Smooth muscle cell (in vitro differentiated cells): ENCODE measurements around the gene NFX1. TPM values are rescaled to one million over a fixed set of nuclear protein-coding genes. Genes with fewer than 3 reads are reported as not detected.

ENCODE experiments used
- DNase-seq: peaks from one replicate; lab custom pipeline; 2025; ENCODE audit not compliant: unreplicated experiment; lab: John Stamatoyannopoulos, UW
- H2AFZ ChIP-seq: fragments of 200-600 bp; sonication (generic); 2 replicates; pipeline ENCODE4 v1.6.0; 2016; ENCODE audit warnings: antibody characterized with exemption, low read depth, mild to moderate bottlenecking
- H3F3A ChIP-seq: fragments of 200-600 bp; sonication (generic); 2 replicates; pipeline ENCODE4 v1.6.0; 2017; ENCODE audit warnings: antibody characterized with exemption, low read depth
- H3K27ac ChIP-seq: fragments of 200-600 bp; sonication (generic); 2 replicates; pipeline ENCODE4 v1.5.1; 2016; ENCODE audit warnings: low read depth, mild to moderate bottlenecking
- H3K27me3 ChIP-seq: fragments of 200-600 bp; sonication (generic); 2 replicates; pipeline ENCODE4 v1.6.1; 2016; ENCODE audit warnings: low read depth, mild to moderate bottlenecking
- H3K36me3 ChIP-seq: fragments of 200-600 bp; sonication (generic); 2 replicates; pipeline ENCODE4 v1.5.1; 2016; ENCODE audit warnings: low read depth
- H3K4me1 ChIP-seq: fragments of 200-600 bp; sonication (generic); 2 replicates; pipeline ENCODE4 v1.5.1; 2016; ENCODE audit warnings: low read depth
- H3K4me2 ChIP-seq: fragments of 200-600 bp; sonication (generic); 2 replicates; pipeline ENCODE4 v1.6.0; 2016; ENCODE audit warnings: mild to moderate bottlenecking
- H3K4me3 ChIP-seq: fragments of 200-600 bp; sonication (generic); 2 replicates; pipeline ENCODE4 v1.5.1; 2016; ENCODE audit warnings: mild to moderate bottlenecking
- H3K79me2 ChIP-seq: fragments of 200-600 bp; sonication (generic); 2 replicates; pipeline ENCODE4 v1.6.0; 2016; ENCODE audit warnings: low read depth, mild to moderate bottlenecking
- H3K9ac ChIP-seq: fragments of 200-600 bp; sonication (generic); 2 replicates; pipeline ENCODE4 v1.6.0; 2016; ENCODE audit warnings: low read depth
- H3K9me3 ChIP-seq: fragments of 200-600 bp; sonication (generic); replicated peaks from 2 replicates; pipeline ENCODE4 v1.5.1; 2016; ENCODE audit warnings: low read depth
- H4K20me1 ChIP-seq: fragments of 200-600 bp; sonication (generic); 2 replicates; pipeline ENCODE4 v1.6.0; 2016; ENCODE audit warnings: low read depth
- WGBS: methylation state at CpG from one replicate; pipeline ENCODE4 v1.1.7; 2016; ENCODE audit warnings: low lambda C conversion rate; 5-methylcytosine and 5-hydroxymethylcytosine counted together
- polyA plus RNA-seq: library from polyadenylated mRNA; unstranded; fragments of >200 nt; fragmentation: Nextera tagmentation; extraction: Ambion mirVana; gene quantifications from 2 replicates; pipeline ENCODE4 v1.2.1, GENCODE V29; 2016
- total RNA-seq: library from RNA; depleted of rRNA; stranded (reverse); fragments of >200 nt; gene quantifications from 2 replicates; pipeline ENCODE4 v1.2.3, GENCODE V29; 2014
- TF ChIP-seq, protein P1 (sequence below): fragments of 200-600 bp; sonication (generic); IDR thresholded peaks from 2 replicates; pipeline ENCODE4 v1.5.1; 2017; ENCODE audit warnings: borderline replicate concordance, mild to moderate bottlenecking, antibody characterized with exemption; ENCODE audit not compliant: insufficient read depth, poor library complexity, severe bottlenecking

NFX1 gene
- total and polyA plus RNA-seq, 2 experiments from 2014 or later, result 19.3 to 22.8 TPM

DNA sequence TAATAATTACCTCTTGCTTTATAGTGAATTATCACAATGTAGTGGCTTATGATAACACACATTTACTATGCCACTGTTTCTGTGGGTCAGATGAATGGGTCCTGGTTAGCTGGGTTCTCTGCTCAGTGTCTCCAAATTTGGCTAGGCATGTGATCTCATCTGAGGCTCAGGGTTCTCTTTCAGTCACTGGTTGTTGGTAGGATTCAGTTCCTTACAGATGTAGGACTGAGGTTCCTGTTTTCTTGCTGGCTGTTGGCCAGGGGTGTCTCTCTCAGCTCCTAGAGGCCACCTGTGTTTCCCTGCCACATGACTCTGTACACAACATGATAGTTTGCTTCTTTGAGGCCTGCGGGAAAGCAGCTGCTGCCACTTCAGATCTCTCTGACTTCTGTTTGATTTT is 7.1 kb downstream of the NFX1 start:
- TF ChIP-seq, protein P1, sequence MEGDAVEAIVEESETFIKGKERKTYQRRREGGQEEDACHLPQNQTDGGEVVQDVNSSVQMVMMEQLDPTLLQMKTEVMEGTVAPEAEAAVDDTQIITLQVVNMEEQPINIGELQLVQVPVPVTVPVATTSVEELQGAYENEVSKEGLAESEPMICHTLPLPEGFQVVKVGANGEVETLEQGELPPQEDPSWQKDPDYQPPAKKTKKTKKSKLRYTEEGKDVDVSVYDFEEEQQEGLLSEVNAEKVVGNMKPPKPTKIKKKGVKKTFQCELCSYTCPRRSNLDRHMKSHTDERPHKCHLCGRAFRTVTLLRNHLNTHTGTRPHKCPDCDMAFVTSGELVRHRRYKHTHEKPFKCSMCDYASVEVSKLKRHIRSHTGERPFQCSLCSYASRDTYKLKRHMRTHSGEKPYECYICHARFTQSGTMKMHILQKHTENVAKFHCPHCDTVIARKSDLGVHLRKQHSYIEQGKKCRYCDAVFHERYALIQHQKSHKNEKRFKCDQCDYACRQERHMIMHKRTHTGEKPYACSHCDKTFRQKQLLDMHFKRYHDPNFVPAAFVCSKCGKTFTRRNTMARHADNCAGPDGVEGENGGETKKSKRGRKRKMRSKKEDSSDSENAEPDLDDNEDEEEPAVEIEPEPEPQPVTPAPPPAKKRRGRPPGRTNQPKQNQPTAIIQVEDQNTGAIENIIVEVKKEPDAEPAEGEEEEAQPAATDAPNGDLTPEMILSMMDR, result no peak
- Histone ChIP-seq H2AFZ (no peak overlapping the region), H3K4me1 (no peaks in the 10 kb centered on the region), H3K79me2 (peaks cover 73% of the 10 kb centered on the region), H3K4me2 (no peak overlapping the region), H3F3A (no peaks in the 10 kb centered on the region), H3K27me3 (no peaks in the 10 kb centered on the region), H3K4me3 (no peak overlapping the region), H3K9me3 (no peaks in the 10 kb centered on the region), H4K20me1 (peaks cover 29% of the 10 kb centered on the region), H3K9ac (no peak overlapping the region), H3K36me3 (peaks cover 19% of the 10 kb centered on the region), H3K27ac (peak overlapping the region; percentile 11)
- DNase-seq, result no peak
- WGBS, result 93% methylated on average over 1 of the region's 1 CpG

DNA sequence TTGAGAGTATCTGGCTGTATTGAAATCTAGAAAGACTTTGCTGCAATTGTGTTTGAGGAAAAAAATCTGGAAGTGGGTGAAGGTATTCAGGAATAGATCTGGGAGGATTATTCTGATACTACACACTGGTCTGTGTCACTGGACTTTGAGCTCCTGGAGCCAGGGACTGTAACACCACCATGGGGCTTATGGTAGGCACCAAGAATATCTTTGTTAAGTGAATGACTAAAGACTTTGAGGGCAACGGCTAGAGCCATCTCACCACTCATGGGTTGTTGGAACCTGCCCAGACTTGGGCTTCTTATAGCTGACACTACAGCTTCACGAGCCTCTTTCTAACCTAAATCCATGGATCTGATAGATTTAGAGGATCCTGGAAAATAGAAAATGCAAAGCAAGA is 10.2 kb downstream of the NFX1 start:
- H3F3A ChIP-seq, result no peaks in the 10 kb centered on the region
- WGBS, result 93% methylated on average over 2 of the region's 2 CpGs
- H4K20me1 ChIP-seq, result peaks cover 29% of the 10 kb centered on the region
- no peak overlapping the region for H3K27ac ChIP-seq
- no peak overlapping the region for H3K4me2 ChIP-seq
- no peak overlapping the region for H3K9ac ChIP-seq
- H3K36me3 ChIP-seq, result peaks cover 31% of the 10 kb centered on the region
- TF ChIP-seq, protein P1, result no peak
- no peak overlapping the region for H2AFZ ChIP-seq
- no peaks in the 10 kb centered on the region for H3K9me3 ChIP-seq
- H3K27me3 ChIP-seq, result no peaks in the 10 kb centered on the region
- H3K79me2 ChIP-seq, result peaks cover 42% of the 10 kb centered on the region
- H3K4me3 ChIP-seq, result no peak overlapping the region
- DNase-seq, result no peak
- no peaks in the 10 kb centered on the region for H3K4me1 ChIP-seq

DNA sequence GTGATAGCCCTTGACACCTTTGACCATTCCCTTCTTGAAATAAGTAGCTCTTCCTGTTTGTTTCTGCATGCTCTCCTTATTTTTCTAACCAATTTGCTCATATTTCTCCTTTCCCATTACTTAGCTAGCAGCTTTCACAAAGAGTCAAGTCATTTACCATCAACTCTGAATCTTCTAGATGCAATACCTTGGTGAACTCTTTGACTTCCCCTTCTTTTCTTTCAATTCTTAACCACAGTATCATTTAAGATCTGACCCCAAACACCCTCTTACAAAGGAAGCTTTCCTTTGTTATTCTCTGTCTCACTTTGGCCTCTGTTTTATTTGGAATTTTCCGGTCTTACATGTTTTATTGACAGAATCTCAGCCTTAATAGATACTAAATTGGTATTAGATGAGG is 14.0 kb downstream of the NFX1 start:
- WGBS, result 98% methylated on average over 1 of the region's 1 CpG
- Histone ChIP-seq H3K27ac (no peak overlapping the region), H3K27me3 (no peaks in the 10 kb centered on the region), H3K9ac (no peak overlapping the region), H3K4me2 (no peak overlapping the region), H3K9me3 (no peaks in the 10 kb centered on the region), H3K4me3 (no peak overlapping the region), H4K20me1 (peaks cover 9% of the 10 kb centered on the region), H3K4me1 (no peaks in the 10 kb centered on the region), H3K36me3 (peaks cover 35% of the 10 kb centered on the region), H2AFZ (no peak overlapping the region), H3F3A (no peaks in the 10 kb centered on the region), H3K79me2 (peaks cover 14% of the 10 kb centered on the region)
- TF ChIP-seq, protein P1, result no peak
- no peak for DNase-seq

DNA sequence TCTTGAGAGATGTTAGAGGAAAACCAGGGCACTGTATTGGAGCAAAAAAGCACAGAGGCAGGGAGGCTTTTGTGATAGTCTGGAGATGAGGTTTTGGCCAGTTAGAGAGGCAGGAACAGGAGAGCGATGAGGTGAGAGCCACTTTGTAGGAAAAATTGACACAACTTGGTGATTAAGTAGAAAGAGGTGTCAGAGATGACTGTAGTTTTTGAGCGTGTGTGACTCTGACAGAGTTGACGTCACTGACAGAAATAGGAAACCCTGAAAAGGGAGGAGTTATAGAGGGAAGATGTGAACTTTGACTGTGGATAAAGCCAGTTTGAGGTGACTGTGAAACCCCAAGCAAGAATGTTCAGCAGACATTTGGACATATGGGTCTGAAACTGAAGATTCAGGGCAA is 15.7 kb downstream of the NFX1 start:
- TF ChIP-seq, protein P1, result no peak
- peaks cover 9% of the 10 kb centered on the region for H3K79me2 ChIP-seq
- H3K9ac ChIP-seq, result no peak overlapping the region
- peaks cover 38% of the 10 kb centered on the region for H3K36me3 ChIP-seq
- 92% methylated on average over 3 of the region's 3 CpGs for WGBS
- no peak overlapping the region for H3K4me3 ChIP-seq
- no peaks in the 10 kb centered on the region for H3F3A ChIP-seq
- peaks cover 8% of the 10 kb centered on the region for H4K20me1 ChIP-seq
- no peaks in the 10 kb centered on the region for H3K9me3 ChIP-seq
- no peak overlapping the region for H3K4me2 ChIP-seq
- H3K27ac ChIP-seq, result peak overlapping the region; percentile 56
- no peak for DNase-seq
- no peak overlapping the region for H2AFZ ChIP-seq
- H3K27me3 ChIP-seq, result no peaks in the 10 kb centered on the region
- H3K4me1 ChIP-seq, result no peaks in the 10 kb centered on the region
